HCT116 (cell line): Measurements from ENCODE around the gene GRM2.

Experiments
- CTCF ChIP-seq, 3 experiments: fragments of 200-600 bp in 1 of 3; sonication (generic) in 1 of 3; IDR thresholded peaks in 2 of 3; conservative IDR thresholded peaks in 1 of 3; 2 replicates each; pipeline ENCODE4 v1.5.1; 2012 to 2017; ENCODE audit warnings: low read depth in 2 of 3, low read length in 2 of 3, antibody characterized with exemption in 1 of 3, borderline replicate concordance in 1 of 3, control low read depth in 1 of 3, mild to moderate bottlenecking in 1 of 3, mixed read lengths in 1 of 3, mixed run types in 1 of 3, moderate library complexity in 1 of 3; ENCODE audit not compliant: insufficient read depth in 1 of 3
- EZH2 ChIP-seq: fragments of 200-600 bp; sonication (generic); IDR thresholded peaks from 2 replicates; pipeline ENCODE4 v1.6.1; 2017; ENCODE audit warnings: antibody characterized with exemption, mixed run types
- REST ChIP-seq: IDR thresholded peaks from 2 replicates; pipeline ENCODE4 v1.6.1; 2012; ENCODE audit warnings: low read depth

- TF ChIP-seq CTCF (IDR thresholded peaks at IDR 0.05 in 2 of 3, conservative IDR thresholded peaks at IDR 0.05 in 1 of 3; ENCODE audit: borderline replicate concordance in 1 of 3, insufficient read depth in 1 of 3, low read depth in 2 of 3, low read length in 2 of 3) (no peak), EZH2 (no peak), REST (no peak)
These were observed 18.7 kb upstream of the GRM2 start for GRCh38 chr3:51688206-51688600.
